Measurements from ENCODE around the gene ABCC3.

Gene ABCC3

DNA sequence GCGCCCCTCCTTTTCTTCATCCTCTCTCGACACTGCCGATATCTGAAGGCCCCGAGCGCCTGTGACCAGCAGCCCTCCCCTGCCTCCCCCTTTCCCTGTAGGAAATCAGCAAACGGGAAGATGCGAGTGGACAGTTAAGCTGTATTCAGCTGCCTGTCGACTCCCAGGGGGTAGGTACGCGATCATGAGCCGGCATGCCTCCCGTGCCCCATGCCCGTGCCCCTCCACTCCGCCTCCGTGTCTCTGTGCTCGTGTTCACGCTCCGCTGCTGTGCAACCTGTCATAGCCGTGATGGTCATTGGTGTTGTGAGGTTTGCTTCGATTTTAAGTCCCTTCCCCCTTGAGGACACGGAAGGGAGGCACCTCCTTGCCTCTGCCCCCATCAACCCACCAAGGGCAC is 39.8 kb upstream of the ABCC3 start:
- TF ChIP-seq GATA2 (IDR thresholded peaks at IDR 0.05; ENCODE audit: low read depth, low read length), result no peak
- TF ChIP-seq GATA3 (IDR thresholded peaks at IDR 0.05; ENCODE audit: low read depth, low read length), result no peak

DNA sequence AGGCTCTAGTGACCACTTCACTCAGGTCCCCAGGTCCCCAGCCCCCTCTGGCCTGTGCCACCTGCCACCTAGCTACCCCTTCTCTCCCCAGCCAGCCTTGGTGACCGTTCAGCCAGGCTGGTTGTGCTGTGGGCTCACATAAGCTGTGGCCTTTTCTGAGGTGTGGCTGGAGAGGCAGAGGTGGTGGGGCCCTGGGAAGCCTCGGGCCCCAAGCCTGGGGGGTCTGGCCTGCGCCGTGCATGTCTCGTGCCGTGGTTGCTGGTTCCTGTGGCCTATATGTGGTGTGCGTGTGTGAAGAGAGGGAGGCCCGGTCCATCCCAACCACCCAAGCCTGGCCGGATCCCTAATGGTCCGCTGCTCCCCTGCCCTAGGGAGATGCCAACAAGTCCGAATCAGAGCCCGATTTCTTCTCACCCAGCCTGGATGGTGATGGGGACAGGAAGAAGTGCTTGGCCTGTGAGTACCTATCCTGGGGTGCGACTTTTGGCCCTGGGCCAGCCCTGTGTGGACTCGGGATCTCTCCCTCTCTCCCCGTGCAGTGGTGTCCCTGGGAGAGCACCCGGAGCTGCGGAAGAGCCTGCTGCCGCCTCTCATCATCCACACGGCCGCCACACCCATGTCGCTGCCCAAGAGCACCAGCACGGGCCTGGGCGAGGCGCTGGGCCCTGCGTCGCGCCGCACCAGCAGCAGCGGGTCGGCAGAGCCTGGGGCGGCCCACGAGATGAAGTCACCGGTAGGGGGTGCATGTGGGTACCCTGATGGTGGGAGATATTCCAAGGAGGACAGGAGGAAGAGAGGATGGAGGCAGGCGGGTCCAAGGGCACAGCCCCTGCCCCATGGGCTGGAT is 38.3 kb upstream of the ABCC3 start:
- TF ChIP-seq GATA3 (IDR thresholded peaks at IDR 0.05; ENCODE audit: low read depth, low read length), result no peak
- no peak for TF ChIP-seq GATA2 (IDR thresholded peaks at IDR 0.05; ENCODE audit: low read depth, low read length)

DNA sequence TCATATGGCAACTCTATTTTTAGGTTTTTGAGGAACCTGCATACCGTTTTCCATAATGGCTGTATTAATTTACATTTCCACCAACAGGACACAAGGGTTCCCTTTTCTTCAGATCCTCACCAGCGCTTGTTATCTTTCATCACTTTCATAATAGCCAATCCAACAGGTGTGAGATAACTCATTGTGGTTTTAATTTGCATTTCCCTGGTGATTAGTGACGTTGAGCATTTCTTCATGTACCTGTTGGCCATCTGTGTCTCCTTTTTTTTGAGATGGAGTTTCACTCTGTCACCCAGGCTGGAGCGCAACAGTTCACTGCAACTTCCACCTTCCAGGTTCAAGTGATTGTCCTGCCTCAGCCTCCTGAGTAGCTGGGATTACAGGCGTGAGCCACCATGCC is 36.2 kb upstream of the ABCC3 start:
- no peak for TF ChIP-seq GATA2 (IDR thresholded peaks at IDR 0.05; ENCODE audit: low read depth, low read length)
- no peak for TF ChIP-seq GATA3 (IDR thresholded peaks at IDR 0.05; ENCODE audit: low read depth, low read length)

DNA sequence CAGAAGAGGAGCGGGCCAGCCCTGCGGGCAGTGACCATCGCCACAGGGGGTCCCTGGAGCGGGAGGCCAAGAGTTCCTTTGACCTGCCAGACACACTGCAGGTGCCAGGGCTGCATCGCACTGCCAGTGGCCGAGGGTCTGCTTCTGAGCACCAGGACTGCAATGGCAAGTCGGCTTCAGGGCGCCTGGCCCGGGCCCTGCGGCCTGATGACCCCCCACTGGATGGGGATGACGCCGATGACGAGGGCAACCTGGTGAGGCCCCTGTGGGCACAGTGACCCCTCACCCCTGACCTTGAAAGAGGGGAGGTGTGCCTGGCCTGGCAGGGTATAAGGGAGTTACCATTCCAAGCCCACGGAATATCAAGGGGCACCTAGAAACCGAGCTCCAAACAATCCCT is 35.1 kb upstream of the ABCC3 start:
- TF ChIP-seq GATA2 (IDR thresholded peaks at IDR 0.05; ENCODE audit: low read depth, low read length) (no peak), GATA3 (IDR thresholded peaks at IDR 0.05; ENCODE audit: low read depth, low read length) (no peak)

DNA sequence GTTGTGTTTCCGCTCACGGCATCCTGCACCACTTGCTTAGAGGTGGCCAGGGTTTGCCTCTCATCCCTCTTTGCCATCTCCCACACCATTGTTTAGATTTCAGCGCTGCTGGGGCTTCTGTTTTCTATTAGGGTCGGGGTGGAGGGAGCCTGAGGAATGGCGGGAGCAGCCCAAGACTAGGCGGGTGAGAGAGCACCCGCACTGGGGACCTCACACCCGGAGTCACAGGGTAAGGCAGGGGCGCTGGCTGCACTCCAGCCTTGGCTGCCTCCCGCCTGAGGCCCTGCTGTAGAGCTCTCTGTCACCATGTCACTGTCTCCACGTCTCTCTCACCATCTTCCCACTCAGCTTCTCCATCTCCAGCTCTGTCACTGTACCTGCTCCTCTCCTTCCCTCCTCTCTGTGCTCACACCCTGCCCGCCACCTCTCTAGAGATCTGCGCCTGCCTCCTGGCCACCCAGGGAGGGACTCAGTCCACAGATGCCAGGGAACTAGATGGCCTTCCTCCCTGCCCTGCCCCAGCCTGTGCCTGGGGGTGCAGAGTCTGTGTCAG is 32.8 kb upstream of the ABCC3 start:
- TF ChIP-seq GATA3 (IDR thresholded peaks at IDR 0.05; ENCODE audit: low read depth, low read length), result no peak
- TF ChIP-seq GATA2 (IDR thresholded peaks at IDR 0.05; ENCODE audit: low read depth, low read length), result no peak; the same call in 1 of the 2 replicates

DNA sequence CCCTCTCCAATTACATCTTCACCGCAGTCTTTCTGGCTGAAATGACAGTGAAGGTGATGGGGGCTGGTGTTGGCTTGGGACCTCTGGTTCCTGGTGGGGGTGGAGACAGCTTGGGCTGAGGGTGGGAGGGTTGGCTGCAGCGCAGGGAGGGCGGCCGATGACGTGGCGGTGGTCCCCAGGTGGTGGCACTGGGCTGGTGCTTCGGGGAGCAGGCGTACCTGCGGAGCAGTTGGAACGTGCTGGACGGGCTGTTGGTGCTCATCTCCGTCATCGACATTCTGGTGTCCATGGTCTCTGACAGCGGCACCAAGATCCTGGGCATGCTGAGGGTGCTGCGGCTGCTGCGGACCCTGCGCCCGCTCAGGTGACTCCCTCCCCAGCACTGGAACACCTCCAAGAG is 31.8 kb upstream of the ABCC3 start:
- TF ChIP-seq GATA3 (IDR thresholded peaks at IDR 0.05; ENCODE audit: low read depth, low read length) (no peak), GATA2 (IDR thresholded peaks at IDR 0.05; ENCODE audit: low read depth, low read length) (no peak)

DNA sequence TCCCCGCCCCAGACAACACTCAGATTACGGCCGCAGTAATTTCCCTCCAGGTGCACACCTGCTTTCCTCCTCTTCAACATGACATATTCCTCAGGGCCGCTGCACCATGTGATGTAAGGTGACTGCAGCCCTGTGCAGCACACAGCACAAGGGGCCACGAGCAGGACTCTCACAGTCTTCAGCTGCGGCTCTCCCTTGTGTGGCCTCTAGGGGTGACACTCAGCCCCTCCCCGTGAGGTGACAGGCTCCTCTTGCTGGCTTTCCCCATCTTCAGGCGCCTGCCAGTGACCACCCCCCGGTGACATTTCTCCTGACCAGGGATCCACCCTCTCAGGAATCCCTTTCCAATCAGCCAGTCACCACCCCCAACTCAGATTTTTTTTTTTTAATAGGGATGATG is 31.3 kb upstream of the ABCC3 start:
- TF ChIP-seq GATA3 (IDR thresholded peaks at IDR 0.05; ENCODE audit: low read depth, low read length), result no peak

DNA sequence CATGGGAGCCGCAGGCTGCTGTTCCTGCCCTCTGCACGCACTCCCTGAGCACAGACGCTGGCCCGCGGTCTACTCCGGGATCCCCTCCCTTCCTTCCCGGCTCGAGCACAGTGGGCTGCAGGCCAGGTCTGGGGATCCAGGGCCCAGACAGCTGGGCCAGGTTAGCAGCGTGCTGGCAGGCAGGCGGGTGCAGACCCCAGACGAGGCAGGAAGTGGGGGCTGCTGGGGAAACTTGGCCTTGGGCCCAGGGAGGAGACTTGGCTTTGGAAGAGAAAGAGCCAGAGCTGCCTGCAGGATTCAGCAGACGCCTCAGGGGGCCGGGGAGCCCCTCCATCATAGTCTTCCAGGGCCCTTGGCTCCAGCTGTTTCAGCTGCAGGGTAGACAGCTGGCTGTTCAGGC is 30.2 kb upstream of the ABCC3 start:
- TF ChIP-seq GATA2 (IDR thresholded peaks at IDR 0.05; ENCODE audit: low read depth, low read length), result peak; percentile 14; the same call in 1 of the 2 replicates
- no peak for TF ChIP-seq GATA3 (IDR thresholded peaks at IDR 0.05; ENCODE audit: low read depth, low read length)

DNA sequence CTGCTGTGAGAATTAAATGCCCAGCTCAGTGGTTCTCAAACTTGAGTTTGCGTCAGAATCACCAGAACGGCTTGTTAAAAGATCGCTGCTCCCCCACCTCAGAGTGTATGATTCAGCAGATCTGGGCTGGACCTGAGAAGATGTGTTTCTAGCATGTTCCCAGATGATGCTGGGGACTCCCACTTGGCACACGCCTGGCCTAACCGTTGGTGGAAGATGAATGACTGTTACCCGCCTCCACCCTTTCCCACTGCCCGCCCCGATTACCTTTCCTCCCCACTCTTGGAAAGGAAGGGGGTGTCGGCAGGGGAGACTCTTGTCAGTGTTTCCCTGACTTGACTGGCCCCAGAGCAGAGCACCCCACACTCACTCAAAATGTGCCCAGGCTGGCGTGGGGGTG is 29.3 kb upstream of the ABCC3 start:
- TF ChIP-seq GATA3 (IDR thresholded peaks at IDR 0.05; ENCODE audit: low read depth, low read length) (no peak), GATA2 (IDR thresholded peaks at IDR 0.05; ENCODE audit: low read depth, low read length) (no peak)

DNA sequence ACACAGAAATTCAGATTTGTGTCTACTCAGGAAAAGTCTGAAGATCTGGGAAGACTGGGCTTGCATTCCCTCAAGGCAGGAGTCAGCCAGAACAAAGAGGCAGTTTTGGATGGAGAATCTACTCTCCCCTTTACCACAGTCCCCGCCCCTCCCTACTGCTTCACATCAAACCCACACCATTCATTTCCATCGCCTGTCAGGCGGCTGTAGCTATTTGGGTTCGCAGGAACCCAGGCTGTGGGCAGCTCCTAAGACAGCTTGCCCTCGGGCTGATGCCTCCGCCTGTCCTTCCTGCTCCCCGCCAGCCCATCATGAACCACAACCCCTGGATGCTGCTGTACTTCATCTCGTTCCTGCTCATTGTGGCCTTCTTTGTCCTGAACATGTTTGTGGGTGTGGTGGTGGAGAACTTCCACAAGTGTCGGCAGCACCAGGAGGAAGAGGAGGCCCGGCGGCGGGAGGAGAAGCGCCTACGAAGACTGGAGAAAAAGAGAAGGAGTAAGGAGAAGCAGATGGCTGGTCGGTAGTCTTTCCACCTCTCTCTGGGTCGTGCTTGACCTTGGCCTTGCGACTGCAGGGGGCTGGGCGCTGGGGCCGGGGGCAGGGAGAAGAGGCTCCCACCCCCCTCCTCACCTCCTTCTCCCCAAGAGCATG is 27.0 kb upstream of the ABCC3 start:
- TF ChIP-seq GATA3 (IDR thresholded peaks at IDR 0.05; ENCODE audit: low read depth, low read length) (no peak), GATA2 (IDR thresholded peaks at IDR 0.05; ENCODE audit: low read depth, low read length) (no peak)

DNA sequence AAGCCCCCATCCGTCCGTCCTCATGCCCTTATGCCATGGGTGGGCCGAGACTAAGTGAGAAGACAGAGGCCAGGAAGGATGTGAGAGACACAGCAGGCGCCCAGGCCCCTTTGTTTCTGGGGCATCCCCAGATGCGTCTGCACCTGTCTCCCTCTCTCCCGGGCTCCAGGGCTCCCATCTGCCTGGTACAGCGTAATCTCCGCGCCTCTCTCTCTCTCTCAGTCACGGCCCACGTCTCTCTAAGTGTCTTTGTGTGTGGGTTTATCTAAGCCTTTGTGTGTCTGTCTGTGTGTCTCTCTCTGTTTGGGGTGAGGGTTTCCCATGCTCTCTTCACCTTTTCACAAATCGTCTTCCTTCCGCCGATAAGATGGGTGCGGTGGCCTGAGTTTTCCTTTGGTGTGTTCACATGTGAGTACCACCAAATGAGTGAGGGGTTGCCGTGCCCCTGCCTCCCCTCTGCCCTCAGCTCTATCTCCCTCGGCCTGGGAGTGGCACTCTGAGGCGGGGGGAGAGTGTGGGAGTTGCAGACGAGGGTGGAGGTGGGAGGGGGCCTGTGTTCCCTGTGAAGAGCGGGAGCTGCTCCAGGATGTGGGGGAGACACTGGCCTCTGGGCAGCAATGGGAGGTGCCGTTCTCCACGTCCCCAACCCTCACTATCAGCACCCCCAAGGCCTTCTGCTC is 25.8 kb upstream of the ABCC3 start:
- TF ChIP-seq GATA3 (IDR thresholded peaks at IDR 0.05; ENCODE audit: low read depth, low read length), result no peak
- TF ChIP-seq GATA2 (IDR thresholded peaks at IDR 0.05; ENCODE audit: low read depth, low read length), result no peak

DNA sequence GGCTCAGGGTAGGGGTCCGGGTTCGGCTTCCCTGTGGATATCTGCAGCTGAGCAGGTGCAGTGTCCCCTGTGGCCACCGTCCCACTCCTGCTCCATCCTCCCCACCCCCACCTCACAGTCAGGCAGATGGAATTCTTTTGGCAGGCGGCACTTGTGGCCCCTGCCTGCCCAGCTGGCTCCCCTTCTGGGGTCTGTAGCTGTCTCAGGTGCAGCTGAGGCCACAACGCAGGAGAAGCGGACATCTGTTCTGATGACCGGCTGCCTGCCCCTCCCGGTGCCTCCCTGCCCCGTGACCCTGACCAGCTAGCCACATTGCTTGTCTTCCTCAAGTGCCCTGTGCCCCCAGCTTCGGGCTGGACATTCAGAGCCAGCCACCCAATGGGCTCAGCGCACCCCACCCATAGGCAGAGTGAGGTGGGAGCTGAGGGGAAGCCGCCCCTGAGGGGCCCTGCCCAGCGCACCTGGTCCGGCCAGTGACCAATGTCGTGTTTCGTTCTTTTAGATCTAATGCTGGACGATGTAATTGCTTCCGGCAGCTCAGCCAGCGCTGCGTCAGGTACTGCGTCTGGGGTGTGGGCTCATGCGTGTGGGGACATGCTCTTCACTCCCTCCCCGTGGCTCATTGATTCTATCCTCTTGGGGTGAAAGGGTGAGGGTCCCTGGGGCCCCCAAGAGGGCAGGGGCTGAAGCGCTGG is 25.2 kb upstream of the ABCC3 start:
- TF ChIP-seq GATA3 (IDR thresholded peaks at IDR 0.05; ENCODE audit: low read depth, low read length) (no peak), GATA2 (IDR thresholded peaks at IDR 0.05; ENCODE audit: low read depth, low read length) (no peak)

DNA sequence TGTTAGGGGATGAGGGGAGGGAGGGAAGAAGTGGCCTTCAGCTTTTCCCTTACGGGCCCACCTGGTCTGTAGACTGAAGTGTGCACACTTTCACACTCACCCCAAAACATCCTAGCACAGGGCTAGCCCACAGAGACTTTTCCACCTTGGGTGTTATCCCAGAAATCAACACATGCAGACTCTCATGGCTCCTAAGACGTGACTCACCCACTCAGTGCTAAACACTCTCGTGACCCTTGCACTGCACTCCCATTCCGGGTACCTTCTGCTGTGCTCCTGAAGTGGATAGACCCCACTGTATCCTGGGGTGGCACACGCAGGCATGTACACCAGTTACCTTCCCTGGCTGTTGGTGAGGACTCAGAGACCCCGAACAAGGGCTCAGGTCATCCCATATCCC is 23.0 kb upstream of the ABCC3 start:
- TF ChIP-seq GATA2 (IDR thresholded peaks at IDR 0.05; ENCODE audit: low read depth, low read length) (no peak), GATA3 (IDR thresholded peaks at IDR 0.05; ENCODE audit: low read depth, low read length) (no peak)

DNA sequence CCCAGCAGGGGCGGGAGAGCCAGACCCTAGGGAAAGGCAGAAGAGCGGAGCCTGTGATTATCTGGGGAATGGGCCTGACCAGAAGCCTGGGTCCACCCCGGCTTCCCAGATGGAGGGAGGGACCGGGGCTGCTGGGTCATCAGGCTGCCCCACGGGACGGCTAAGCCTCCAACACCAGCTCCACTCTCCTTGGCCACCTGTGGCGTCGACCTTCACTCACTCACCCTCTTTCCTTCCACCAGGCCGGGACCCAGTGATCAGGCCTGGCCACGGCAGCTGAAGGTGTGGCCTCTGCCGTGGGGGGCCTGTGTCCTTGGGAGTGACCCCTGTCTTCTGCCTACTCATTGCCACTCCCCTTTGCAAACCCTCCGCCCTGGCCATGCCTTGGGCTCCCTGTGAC is 22.4 kb upstream of the ABCC3 start:
- no peak for TF ChIP-seq GATA2 (IDR thresholded peaks at IDR 0.05; ENCODE audit: low read depth, low read length)
- no peak for TF ChIP-seq GATA3 (IDR thresholded peaks at IDR 0.05; ENCODE audit: low read depth, low read length)
